Suppressor macrophage treated with lipopolysaccharide for 4 hours (primary cell): ENCODE measurements around the gene ELK3.
A peak's percentile ranks its signal among the peaks of the same experiment; 100 is the strongest.

Experiments used
- DNase-seq: peaks from one replicate; pipeline ENCODE4 v3.0.0-alpha.2; 2020

ELK3 gene

GRCh38 chr12:96237465-96238077 lies 43.4 kb downstream of the ELK3 start:
- peak; percentile 77 for DNase-seq

- no peak for DNase-seq
Measured at GRCh38 chr12:96238336-96239047, 44.3 kb downstream of the ELK3 start.

- no peak for DNase-seq
Measured at GRCh38 chr12:96239711-96240635, 45.8 kb downstream of the ELK3 start.

- DNase-seq: no peak
Measured at GRCh38 chr12:96240656-96241055, 46.5 kb downstream of the ELK3 start.

- no peak for DNase-seq
Measured at GRCh38 chr12:96241431-96241830, 47.3 kb downstream of the ELK3 start.

- peak; percentile 57 for DNase-seq
Measured at GRCh38 chr12:96241846-96242256, 47.7 kb downstream of the ELK3 start.

- peak; percentile 26 for DNase-seq
Measured at GRCh38 chr12:96242597-96242996, 48.4 kb downstream of the ELK3 start.

GRCh38 chr12:96244826-96245225 lies 50.7 kb downstream of the ELK3 start:
- no peak for DNase-seq

- DNase-seq: no peak
Measured at GRCh38 chr12:96246926-96247505, 52.8 kb downstream of the ELK3 start.

GRCh38 chr12:96247563-96247962 lies 53.4 kb downstream of the ELK3 start:
- DNase-seq: no peak

- no peak for DNase-seq
Measured at GRCh38 chr12:96248136-96248931, 54.2 kb downstream of the ELK3 start.

- DNase-seq: no peak
Measured at GRCh38 chr12:96249196-96250118, 55.3 kb downstream of the ELK3 start.

- no peak for DNase-seq
Measured at GRCh38 chr12:96250119-96250685, 56.0 kb downstream of the ELK3 start.

GRCh38 chr12:96255077-96255476 lies 60.9 kb downstream of the ELK3 start:
- DNase-seq: peak; percentile 75

GRCh38 chr12:96256672-96257361 lies 62.6 kb downstream of the ELK3 start:
- no peak for DNase-seq

- DNase-seq: no peak
Measured at GRCh38 chr12:96257550-96258103, 63.5 kb downstream of the ELK3 start.

GRCh38 chr12:96258104-96258961 lies 64.2 kb downstream of the ELK3 start:
- no peak for DNase-seq

GRCh38 chr12:96260231-96260630 lies 66.1 kb downstream of the ELK3 start:
- DNase-seq: peak; percentile 58

- no peak for DNase-seq
Measured at GRCh38 chr12:96260644-96261043, 66.5 kb downstream of the ELK3 start.
